NOMO-1 treated with dmso at 0.1 percent for 144 hours (cell line): Measurements from ENCODE around the gene MED29.

Experiments
- DNase-seq: peaks from one replicate; lab custom pipeline; 2025; ENCODE audit not compliant: unreplicated experiment; lab: John Stamatoyannopoulos, UW

The MED29 gene

DNA sequence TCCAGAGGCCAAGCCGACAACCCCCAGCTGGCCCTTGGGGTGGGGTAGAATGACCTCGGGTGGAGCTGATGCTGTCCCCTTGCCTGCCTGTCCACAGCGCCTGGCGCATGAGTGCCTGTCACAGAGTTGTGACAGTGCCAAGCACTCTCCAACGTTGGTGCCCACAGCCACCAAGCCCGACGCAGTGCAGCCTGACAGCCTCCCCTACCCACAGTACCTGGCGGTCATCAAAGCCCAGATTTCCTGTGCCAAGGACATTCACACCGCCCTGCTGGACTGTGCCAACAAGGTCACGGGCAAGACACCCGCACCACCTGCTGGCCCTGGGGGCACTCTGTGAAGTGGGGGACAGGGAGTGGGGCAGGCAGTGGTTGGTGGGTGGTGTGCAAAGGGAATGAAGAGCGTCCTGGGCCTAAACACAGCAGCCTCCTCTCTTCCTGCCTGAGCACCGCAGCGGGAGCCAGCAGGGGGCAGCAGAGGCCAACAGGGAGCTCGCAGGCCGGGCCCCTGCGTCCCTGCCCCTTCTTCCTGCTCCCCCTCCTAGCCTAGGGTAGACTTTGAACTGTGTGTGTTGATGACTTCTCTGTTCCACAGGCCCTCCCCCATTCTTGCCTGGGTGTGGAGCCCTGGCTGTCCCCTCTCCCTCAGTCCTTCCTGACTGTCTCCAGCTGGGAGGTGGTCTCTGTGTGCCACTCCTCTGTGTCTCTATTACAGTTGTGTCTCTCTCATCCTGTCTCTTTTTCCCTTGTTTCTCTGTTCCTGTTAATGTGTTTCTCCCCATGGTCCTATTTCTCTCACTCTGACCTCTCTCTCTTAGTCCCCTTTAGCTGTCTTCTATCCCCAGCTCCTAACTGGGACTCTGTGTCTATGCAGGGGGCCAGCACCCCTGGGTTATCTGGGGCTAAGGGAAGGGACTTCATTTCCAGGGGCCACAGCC is 6.5 kb downstream of the MED29 start:
- DNase-seq: peak; percentile 90

DNA sequence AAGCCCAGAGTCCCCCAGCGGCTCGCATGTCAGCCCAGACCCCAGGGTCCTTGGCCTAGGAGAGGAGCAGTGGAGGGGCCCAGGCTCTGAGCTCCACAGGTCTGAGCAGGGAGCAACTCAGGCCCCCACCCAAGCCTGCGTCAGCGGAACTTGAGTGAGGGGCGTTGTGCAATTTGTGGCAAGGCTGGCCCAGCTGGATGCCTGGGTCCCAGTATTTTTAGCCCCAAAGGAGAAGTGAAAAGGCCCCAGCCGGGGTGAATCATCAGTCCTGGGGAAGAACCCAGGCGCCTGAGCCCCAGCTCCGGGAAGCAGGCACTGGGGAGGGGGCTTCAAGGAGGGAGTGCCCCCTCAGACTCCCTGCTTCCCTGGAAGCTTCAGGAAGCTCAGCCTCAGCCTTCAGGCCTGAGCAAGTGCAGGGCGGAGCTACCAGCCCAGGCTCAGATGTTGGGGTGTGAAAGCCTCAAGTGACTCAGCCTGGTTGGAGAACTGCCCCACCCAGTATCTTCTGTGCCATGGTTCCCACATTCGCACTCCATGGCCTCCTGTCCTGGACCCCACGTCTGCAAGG is 7.2 kb downstream of the MED29 start:
- DNase-seq: peak; percentile 88

DNA sequence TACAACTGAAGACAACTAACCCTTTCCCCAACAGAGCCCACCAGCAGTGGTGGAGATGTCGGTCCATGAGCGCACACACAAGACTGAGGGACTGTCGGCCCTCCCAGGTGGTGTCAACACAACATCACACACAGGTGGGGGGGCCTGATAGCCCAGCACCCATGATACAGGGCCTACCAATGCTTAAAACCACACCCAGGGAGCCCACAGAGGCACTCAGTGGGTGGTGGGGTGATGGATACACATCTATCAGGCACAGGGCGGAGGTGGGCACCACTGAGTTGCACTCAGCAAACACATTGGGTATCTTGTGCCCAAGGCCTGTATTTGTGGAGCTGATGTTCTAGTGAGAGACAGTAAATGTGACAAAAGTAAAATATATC is 8.5 kb downstream of the MED29 start:
- no peak for DNase-seq

DNA sequence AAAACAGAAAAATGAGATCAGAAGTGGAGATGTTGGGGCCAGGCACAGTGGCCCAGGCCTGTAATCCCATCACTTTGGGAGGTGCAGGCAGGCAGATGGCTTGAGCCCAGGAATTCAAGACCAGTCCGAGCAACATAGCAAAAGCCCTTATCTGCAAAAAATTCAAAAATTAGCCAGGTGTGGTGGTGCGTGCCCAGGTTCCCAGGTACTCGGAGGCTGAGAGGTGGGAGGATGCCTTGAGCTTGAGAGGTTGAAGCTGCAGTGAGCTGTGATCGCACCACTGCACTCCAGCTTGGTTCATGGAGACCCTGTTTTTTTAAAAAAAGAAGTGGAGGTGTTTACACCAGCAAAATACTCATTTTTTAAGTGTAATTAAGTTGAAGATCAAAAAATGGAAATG is 8.9 kb downstream of the MED29 start:
- DNase-seq: no peak

DNA sequence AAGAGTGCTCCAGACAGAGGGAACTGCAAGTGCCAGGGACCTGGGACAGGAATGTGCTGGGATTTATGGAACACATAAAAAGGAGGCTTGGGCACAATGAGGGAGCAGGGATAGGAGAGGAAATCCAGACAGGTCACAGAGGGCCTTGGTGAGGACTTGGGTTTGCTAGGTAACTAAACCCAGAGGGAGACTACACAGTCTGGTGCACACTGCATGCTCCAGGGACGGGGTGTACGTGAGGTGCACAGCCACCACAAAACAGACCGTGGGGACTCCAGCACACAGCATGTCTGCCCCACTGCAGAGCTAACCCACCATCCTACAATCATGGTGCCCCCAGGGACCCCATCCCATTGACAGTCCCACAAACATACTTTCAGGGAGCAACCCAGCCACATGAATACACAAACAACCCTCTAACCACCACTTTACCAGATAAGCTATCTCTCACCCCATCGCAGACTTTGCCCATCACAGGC is 9.9 kb downstream of the MED29 start:
- DNase-seq: no peak

DNA sequence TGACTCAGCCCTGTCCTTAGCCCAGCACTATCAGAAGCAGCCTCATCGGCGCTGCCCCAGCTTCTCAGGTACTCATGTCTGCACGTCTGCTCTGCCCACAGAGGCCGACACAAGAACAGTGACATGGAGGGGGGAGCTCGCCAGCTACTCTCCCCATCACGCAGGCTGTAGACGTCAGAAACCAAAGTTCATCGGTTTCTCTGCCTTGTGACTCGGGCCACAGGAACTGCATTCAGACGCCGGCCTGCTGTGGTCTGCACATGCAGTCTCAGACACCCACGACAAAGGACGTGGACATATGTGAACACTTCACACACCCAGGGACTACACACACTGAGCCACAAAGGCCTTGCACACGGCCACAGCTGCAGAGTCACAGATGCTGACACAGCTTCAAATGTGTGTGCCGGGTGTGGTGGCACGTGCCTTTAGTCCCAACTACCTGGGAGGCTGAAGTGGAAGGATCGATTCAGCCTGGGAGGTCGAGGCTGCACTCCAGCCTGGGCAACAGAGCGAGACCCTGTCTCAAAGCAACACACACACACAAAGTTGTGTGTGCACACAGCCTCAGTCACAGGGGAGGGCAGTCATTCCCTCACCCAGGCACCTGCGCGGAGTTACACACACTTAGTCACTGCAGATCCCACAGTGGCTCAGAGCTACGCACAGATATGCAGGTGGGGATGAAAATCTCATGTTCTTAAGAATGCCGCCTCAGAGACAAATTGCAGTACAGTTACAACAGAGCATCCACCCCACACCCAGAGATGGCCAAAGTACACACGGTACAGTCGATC is 10.6 kb downstream of the MED29 start:
- no peak for DNase-seq

DNA sequence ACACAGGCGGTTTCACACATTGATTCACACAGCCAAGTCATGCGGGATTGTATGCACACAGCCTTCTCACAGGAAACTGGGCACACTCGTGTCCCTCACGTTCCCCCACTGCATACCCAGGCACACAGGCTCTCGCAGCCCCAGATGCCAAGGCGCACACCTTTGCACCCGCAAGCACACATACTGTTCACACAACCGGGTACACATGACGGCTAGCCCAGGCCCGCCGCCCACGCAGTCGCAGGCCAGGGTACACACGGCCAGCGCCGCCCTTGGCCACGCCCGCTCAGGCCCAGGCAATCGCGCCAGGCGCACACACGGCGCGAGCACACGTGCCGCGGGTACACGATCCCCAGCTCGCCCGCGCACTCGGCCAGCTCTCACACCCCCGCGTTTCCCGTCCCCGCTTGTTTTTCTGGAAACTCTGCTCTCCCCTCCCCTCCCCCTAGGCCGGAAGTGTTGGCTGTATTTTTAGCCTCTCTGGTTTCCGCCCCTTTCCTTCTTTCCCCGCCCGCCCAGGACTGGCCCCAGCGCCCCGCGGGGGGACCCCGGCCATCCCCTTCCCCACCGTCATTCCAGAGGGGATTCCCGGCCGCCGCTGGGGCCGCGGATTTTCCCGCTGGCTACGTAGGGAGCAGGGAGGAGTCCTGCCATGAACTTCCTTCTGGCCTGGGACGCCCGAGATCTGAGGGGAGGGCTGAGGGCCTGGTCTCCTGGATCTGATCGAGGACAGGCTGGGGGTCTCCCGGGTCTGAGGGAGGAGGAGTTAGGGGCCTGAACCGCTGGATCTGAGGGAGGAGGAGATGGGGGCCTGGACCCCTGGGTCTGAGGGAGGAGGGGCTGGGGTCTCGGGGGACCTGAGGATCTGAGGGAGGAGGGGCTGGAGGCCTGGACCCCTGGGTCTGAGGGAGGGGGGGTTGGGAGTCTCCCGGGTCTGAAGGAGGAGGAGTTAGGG is 11.4 kb downstream of the MED29 start:
- DNase-seq: peak; percentile 82

DNA sequence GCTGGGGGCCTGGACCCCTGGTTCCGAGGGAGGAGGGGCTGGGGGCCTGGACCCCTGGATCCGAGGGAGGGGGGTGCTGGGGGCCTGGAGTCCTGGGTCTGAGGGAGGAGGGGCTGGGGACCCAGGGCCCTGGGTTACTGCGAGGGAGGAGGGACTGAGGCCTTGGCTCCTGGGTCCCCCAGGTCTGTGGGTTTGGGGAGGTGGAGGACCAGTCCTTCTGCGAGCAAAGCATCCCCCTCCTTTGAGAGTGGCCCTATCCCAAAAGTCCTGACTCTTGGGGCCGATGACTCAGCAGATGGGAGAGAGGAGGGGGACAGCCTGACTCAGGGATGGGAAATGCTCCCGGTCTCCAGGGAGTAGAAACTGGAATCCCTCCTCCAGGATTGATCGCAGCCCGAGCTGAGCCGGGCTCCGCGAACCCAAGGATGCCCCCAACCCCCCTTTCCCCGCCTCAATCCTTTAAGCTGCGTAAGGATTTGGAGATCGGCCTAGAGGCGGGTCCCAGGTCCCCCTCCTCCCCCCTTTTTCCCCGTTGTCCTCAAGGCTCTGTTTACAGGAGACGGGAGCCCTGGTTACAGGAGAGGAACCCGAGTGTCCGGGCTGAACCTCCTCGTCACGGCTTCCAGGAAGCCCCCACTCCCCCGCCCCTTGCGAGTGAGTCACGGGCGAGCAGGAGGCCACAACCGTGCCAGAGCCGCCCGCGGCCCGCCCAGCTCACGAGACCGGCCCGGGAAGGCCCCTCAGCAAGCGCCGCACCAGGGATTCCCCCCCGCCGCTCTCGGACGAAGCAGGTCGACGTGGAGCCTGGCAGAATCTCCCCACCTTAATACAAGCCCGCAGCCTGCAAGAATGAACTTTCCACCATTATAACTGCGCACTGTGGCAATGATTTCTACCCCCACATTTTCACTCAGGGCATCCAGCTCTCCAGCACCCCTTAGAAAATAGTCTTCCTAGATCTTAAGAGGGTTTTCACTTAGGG is 12.4 kb downstream of the MED29 start:
- peak; percentile 80 for DNase-seq

DNA sequence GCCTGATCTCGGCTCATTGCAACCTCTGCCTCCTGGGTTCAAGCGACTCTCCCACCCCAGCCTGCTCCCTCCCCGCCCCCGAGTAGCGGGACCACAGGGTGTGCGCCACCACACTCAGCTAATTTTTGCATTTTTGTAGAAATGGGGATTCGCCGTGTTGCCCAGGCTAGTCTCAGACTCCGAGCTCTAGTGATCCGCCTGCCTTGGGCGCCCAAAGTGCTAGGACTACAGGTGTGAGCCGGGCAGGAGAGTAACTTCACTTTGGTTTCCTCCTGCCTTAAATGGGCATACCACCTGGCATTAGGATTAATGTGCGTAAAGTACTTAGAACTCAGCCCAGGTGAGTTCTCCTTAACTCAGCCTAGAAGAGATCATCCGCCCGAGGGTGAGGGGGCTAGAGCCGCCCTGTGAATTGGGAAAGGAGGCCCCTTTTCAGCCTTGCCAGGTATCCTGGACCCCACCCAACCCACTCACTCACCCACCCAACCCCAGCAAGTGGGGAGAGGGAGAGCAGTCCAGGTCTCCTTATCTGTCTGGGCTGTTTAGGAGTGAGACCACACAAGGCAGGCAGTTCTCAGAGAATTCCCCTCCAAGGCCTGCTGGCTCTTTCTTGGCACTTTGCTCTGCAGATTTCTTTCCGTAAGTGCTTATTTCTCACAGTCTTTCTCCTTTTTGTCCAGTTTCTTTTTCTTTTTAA is 14.2 kb downstream of the MED29 start:
- DNase-seq: no peak

DNA sequence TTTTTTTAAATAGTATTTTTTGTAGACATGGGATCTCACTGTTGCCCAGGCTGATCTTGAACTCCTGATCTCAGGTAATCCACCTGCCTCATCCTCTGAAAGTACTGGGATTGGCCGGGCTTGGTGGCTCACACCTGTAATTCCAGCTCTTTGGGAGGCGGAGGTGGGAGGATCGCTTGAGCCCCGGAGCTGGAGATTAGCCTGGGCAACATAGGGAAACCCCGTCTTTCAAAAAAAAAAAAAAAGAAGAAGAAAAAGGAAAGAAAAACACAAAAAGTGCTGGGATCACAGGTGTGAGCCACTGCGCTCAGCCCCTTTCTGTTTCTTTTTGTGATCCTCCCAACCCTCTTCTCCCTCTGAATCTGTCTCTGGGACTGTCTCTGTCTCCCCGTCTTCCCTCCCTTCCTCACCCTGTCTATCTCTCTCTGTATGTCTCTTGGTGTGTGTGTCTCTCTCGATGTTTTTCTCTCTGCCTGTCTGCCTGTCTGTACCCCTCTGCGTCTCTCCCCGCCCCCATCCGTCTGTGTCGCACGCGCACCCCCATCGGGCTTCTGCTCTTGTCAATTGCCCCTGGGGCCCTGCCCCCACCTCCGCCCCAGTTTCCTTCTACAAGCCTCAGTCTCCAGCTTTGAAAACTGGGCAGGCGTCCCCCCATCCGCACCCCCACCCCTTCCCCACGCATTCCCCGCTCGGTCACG is 14.9 kb downstream of the MED29 start:
- peak; percentile 57 for DNase-seq

DNA sequence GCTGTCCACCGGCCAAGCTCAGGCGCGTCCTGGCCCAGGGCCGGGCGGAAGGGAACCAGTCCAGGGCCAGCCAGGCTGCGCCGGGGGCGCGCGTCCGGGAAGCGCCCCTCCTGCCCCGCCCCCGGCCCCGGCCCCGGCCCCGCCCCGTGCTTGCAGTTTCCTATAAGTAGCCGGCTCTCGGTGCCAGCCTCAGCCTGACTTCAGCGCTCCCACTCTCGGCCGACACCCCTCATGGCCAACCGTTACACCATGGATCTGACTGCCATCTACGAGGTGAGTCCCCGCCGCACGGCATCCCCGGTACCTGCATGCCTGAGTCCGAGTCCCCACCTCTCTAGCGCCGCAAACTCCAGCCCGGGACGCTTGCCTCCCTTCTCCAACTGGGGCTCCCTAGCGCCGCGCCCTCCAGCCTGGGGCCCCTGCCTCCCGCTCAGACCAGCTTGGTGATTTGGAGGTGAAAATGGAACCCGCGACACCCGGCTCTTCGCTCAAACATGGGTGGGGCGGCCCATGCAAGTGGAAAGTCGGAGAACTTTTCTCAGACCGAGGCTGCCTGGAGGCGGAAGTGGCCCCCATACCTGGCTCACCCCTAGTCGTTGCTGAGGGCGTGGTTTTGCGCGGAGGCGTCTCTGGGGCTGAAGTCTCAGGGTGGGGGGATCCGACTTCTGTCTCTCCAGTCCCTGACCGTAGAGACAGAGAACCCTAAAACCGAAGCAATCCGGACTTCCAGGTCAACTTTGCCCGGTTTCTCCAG is 15.7 kb downstream of the MED29 start, which contains the start of gene ZFP36:
Gene ZFP36, plus strand, starts transcription at position 192 of the 754 bp plus-strand sequence. Its CDS starts 58 bp downstream, at position 250.
- peak; percentile 63 for DNase-seq

DNA sequence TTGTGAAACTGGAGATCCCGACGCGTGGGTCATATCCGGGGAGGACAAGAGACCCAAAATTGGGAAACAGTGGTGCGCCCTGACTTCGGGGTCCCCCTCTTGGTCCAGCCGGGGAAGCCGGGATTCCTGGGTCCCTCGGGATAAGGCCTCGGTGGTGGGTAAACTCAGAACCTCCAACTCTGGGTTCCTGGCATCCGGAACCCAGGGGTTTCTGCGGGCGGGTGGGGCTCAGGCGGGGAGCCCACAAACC is 16.2 kb downstream of the MED29 start:
- no peak for DNase-seq

DNA sequence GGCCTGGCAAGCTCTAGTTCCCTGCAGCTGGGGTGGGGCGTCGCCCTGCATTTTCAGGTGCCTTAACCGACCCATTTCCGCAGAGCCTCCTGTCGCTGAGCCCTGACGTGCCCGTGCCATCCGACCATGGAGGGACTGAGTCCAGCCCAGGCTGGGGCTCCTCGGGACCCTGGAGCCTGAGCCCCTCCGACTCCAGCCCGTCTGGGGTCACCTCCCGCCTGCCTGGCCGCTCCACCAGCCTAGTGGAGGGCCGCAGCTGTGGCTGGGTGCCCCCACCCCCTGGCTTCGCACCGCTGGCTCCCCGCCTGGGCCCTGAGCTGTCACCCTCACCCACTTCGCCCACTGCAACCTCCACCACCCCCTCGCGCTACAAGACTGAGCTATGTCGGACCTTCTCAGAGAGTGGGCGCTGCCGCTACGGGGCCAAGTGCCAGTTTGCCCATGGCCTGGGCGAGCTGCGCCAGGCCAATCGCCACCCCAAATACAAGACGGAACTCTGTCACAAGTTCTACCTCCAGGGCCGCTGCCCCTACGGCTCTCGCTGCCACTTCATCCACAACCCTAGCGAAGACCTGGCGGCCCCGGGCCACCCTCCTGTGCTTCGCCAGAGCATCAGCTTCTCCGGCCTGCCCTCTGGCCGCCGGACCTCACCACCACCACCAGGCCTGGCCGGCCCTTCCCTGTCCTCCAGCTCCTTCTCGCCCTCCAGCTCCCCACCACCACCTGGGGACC is 16.6 kb downstream of the MED29 start:
- peak; percentile 24 for DNase-seq

DNA sequence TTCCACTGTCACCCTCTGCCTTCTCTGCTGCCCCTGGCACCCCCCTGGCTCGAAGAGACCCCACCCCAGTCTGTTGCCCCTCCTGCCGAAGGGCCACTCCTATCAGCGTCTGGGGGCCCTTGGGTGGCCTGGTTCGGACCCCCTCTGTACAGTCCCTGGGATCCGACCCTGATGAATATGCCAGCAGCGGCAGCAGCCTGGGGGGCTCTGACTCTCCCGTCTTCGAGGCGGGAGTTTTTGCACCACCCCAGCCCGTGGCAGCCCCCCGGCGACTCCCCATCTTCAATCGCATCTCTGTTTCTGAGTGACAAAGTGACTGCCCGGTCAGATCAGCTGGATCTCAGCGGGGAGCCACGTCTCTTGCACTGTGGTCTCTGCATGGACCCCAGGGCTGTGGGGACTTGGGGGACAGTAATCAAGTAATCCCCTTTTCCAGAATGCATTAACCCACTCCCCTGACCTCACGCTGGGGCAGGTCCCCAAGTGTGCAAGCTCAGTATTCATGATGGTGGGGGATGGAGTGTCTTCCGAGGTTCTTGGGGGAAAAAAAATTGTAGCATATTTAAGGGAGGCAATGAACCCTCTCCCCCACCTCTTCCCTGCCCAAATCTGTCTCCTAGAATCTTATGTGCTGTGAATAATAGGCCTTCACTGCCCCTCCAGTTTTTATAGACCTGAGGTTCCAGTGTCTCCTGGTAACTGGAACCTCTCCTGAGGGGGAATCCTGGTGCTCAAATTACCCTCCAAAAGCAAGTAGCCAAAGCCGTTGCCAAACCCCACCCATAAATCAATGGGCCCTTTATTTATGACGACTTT is 17.4 kb downstream of the MED29 start:
- no peak for DNase-seq

DNA sequence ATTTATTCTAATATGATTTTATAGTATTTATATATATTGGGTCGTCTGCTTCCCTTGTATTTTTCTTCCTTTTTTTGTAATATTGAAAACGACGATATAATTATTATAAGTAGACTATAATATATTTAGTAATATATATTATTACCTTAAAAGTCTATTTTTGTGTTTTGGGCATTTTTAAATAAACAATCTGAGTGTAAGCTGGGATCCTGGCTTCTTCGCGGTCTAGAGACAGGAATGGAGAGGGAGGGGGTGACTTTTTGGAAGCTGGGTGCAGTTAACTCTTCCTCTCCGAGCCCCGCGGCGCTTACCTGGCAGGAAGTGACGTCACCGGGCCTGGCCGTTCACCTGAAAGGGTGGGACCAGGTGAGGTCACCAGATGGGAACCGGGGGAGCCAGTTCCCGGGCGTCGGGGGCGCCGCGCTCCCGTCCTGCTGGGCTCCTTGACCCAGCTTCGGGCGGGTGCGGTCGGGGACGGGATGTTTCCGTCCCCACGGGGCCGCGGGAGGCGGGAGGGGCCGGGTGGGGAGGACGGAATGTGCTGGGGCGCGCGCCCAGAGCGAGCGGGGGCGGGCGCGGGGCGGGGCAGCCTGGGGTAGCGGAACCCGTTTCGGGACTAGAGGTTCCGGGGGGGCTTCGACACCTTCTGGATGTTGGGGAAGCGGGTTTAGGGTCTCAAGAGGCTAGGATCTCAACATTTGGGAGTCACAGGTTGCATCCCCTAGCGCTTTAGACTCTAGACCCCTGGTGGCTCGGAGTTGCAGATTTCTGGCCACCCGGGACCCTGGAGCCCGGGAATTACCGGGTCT is 18.2 kb downstream of the MED29 start:
- DNase-seq: no peak
